AG10803 (cell line): ENCODE results near the gene SELENOF.

Experiments used
- DNase-seq: peaks from one replicate; pipeline ENCODE4 v3.0.0; 2010; ENCODE audit warnings: low read depth
- H3K4me3 ChIP-seq: 2 replicates; pipeline ENCODE4 v1.5.1; 2011; ENCODE audit warnings: mild to moderate bottlenecking, low read length, control low read depth
- CTCF ChIP-seq: conservative IDR thresholded peaks from 2 replicates; pipeline ENCODE4 v1.5.1; 2011; ENCODE audit warnings: mild to moderate bottlenecking, low read length, control low read depth, inconsistent platforms

SELENOF gene

GRCh38 chr1:86832433-86832832 is 81.5 kb downstream of the SELENOF start:
- no peak overlapping the region for H3K4me3 ChIP-seq
- no peak for DNase-seq
- no peak for TF ChIP-seq CTCF

GRCh38 chr1:86829321-86829720 is 84.6 kb downstream of the SELENOF start:
- H3K4me3 ChIP-seq = no peak overlapping the region
- no peak for TF ChIP-seq CTCF
- no peak for DNase-seq

- no peak overlapping the region for H3K4me3 ChIP-seq
- no peak for DNase-seq
- TF ChIP-seq CTCF = no peak
Measured at GRCh38 chr1:86828024-86828423, 85.9 kb downstream of the SELENOF start.

- no peak for TF ChIP-seq CTCF
- DNase-seq = no peak
- no peak overlapping the region for H3K4me3 ChIP-seq
Measured at GRCh38 chr1:86826856-86827255, 87.1 kb downstream of the SELENOF start.

GRCh38 chr1:86825319-86825718 is 88.6 kb downstream of the SELENOF start:
- DNase-seq = peak; percentile 54
- no peak overlapping the region for H3K4me3 ChIP-seq
- TF ChIP-seq CTCF = no peak

GRCh38 chr1:86823821-86824500 is 90.0 kb downstream of the SELENOF start:
- no peak overlapping the region for H3K4me3 ChIP-seq
- no peak for DNase-seq
- TF ChIP-seq CTCF = no peak

GRCh38 chr1:86823386-86823785 is 90.5 kb downstream of the SELENOF start:
- TF ChIP-seq CTCF = no peak
- no peak overlapping the region for H3K4me3 ChIP-seq
- DNase-seq = no peak
